Stimulated activated CD4-positive, alpha-beta T cell treated with anti-CD3 and anti-CD28 coated beads, Interleukin-4, amount 100 ng/mL, for 48 hours (primary cell): ENCODE results near the gene CCDC92B.

ENCODE experiments used
- DNase-seq, 2 donors: peaks; one replicate each; pipeline ENCODE4 v3.0.0-alpha.2; 2020; ENCODE audit warnings: low read depth in 2 of 2

The CCDC92B gene

GRCh38 chr17:2778489-2778888, 29.0 kb upstream of the CCDC92B start:
- no peak for DNase-seq

- no peak for DNase-seq
These were observed 27.9 kb upstream of the CCDC92B start for GRCh38 chr17:2777242-2777867.

GRCh38 chr17:2776589-2777241, 27.3 kb upstream of the CCDC92B start:
- DNase-seq, result no peak

GRCh38 chr17:2775206-2775605, 25.8 kb upstream of the CCDC92B start:
- DNase-seq, result no peak

- no peak for DNase-seq
These were observed 20.7 kb upstream of the CCDC92B start for GRCh38 chr17:2770129-2770528.

GRCh38 chr17:2758870-2759269, 9.4 kb upstream of the CCDC92B start:
- DNase-seq, result no peak

- no peak for DNase-seq
These were observed 6.7 kb upstream of the CCDC92B start for GRCh38 chr17:2755891-2756724.

- no peak for DNase-seq
These were observed 2.0 kb upstream of the CCDC92B start for GRCh38 chr17:2751491-2751890.

GRCh38 chr17:2750721-2751120, 1.3 kb upstream of the CCDC92B start:
- no peak for DNase-seq

- DNase-seq, result peak; percentile 59 to 66
These were observed 331 bp upstream of the CCDC92B start for GRCh38 chr17:2749784-2750181.

GRCh38 chr17:2745317-2746037, 4.0 kb downstream of the CCDC92B start:
- no peak for DNase-seq

- no peak for DNase-seq
These were observed 11.8 kb downstream of the CCDC92B start for GRCh38 chr17:2737693-2738092.

GRCh38 chr17:2736956-2737355, 12.5 kb downstream of the CCDC92B start:
- no peak for DNase-seq

- no peak for DNase-seq
These were observed 13.6 kb downstream of the CCDC92B start for GRCh38 chr17:2735896-2736295.

GRCh38 chr17:2734939-2735338, 14.5 kb downstream of the CCDC92B start:
- no peak for DNase-seq

GRCh38 chr17:2731807-2732206, 17.6 kb downstream of the CCDC92B start:
- DNase-seq, result no peak

- DNase-seq, result no peak
These were observed 18.6 kb downstream of the CCDC92B start for GRCh38 chr17:2730764-2731353.

- peak in 1 of 2 donors; percentile 31 for DNase-seq
These were observed 24.7 kb downstream of the CCDC92B start for GRCh38 chr17:2724784-2725164.

GRCh38 chr17:2723997-2724783, 25.3 kb downstream of the CCDC92B start:
- no peak for DNase-seq

GRCh38 chr17:2723505-2723996, 25.9 kb downstream of the CCDC92B start:
- no peak for DNase-seq

- DNase-seq, result no peak
These were observed 26.8 kb downstream of the CCDC92B start for GRCh38 chr17:2722611-2723010.
